ENCODE data around the gene SPRR2A.

SPRR2A gene

GRCh38 chr1:153057375-153057774 is at the start of gene SPRR2A:
Gene SPRR2A, minus strand, starts transcription at chr1:153057512. Its CDS starts 777 bp downstream, at chr1:153056735.
- TF ChIP-seq ZNF274 (IDR thresholded peaks at IDR 0.05; ENCODE audit: low read depth, low read length) (no peak), SUZ12 (IDR thresholded peaks at IDR 0.05; ENCODE audit: extremely low read depth, insufficient read depth, insufficient read length) (no peak), YY1 (IDR thresholded peaks at IDR 0.05; ENCODE audit: insufficient read depth, insufficient read length) (no peak)
- H3K4me1 ChIP-seq (ENCODE audit: insufficient read depth, insufficient read length), result no peaks in the 10 kb centered on the region
- DNase-seq (ENCODE audit: low read depth, low spot score), result no peak
- no peak within 1 kb of the TSS for H3K9ac ChIP-seq (ENCODE audit: insufficient read length, low read depth)
- H3K27me3 ChIP-seq (ENCODE audit: insufficient read depth, insufficient read length), result no peaks in the 10 kb centered on the region
- no peak within 1 kb of the TSS for H3K4me3 ChIP-seq (ENCODE audit: insufficient read length, low read depth)
- no peaks in the 10 kb centered on the region for H3K36me3 ChIP-seq (ENCODE audit: insufficient read depth, insufficient read length, low read length)
- H3K9me3 ChIP-seq (ENCODE audit: insufficient read depth, low read length), result no peaks in the 10 kb centered on the region

- no peak for DNase-seq (ENCODE audit: low read depth, low spot score)
- no peaks in the 10 kb centered on the region for H3K36me3 ChIP-seq (ENCODE audit: insufficient read depth, insufficient read length, low read length)
- no peak overlapping the region for H3K9ac ChIP-seq (ENCODE audit: insufficient read length, low read depth)
- H3K9me3 ChIP-seq (ENCODE audit: insufficient read depth, low read length), result no peaks in the 10 kb centered on the region
- no peaks in the 10 kb centered on the region for H3K27me3 ChIP-seq (ENCODE audit: insufficient read depth, insufficient read length)
- H3K4me3 ChIP-seq (ENCODE audit: insufficient read length, low read depth), result no peak overlapping the region
- H3K4me1 ChIP-seq (ENCODE audit: insufficient read depth, insufficient read length), result no peaks in the 10 kb centered on the region
- no peak for TF ChIP-seq YY1 (IDR thresholded peaks at IDR 0.05; ENCODE audit: insufficient read depth, insufficient read length)
- TF ChIP-seq SUZ12 (IDR thresholded peaks at IDR 0.05; ENCODE audit: extremely low read depth, insufficient read depth, insufficient read length), result no peak
- TF ChIP-seq ZNF274 (IDR thresholded peaks at IDR 0.05; ENCODE audit: low read depth, low read length), result no peak
Observed at GRCh38 chr1:153100245-153100644, 42.9 kb upstream of the SPRR2A start.

GRCh38 chr1:153099461-153100045 is 42.2 kb upstream of the SPRR2A start:
- H3K27me3 ChIP-seq (ENCODE audit: insufficient read depth, insufficient read length), result no peaks in the 10 kb centered on the region
- no peak for TF ChIP-seq YY1 (IDR thresholded peaks at IDR 0.05; ENCODE audit: insufficient read depth, insufficient read length)
- no peak for TF ChIP-seq ZNF274 (IDR thresholded peaks at IDR 0.05; ENCODE audit: low read depth, low read length)
- no peak for TF ChIP-seq SUZ12 (IDR thresholded peaks at IDR 0.05; ENCODE audit: extremely low read depth, insufficient read depth, insufficient read length)
- no peak overlapping the region for H3K9ac ChIP-seq (ENCODE audit: insufficient read length, low read depth)
- no peaks in the 10 kb centered on the region for H3K36me3 ChIP-seq (ENCODE audit: insufficient read depth, insufficient read length, low read length)
- no peaks in the 10 kb centered on the region for H3K9me3 ChIP-seq (ENCODE audit: insufficient read depth, low read length)
- H3K4me3 ChIP-seq (ENCODE audit: insufficient read length, low read depth), result no peak overlapping the region
- no peak for DNase-seq (ENCODE audit: low read depth, low spot score)
- H3K4me1 ChIP-seq (ENCODE audit: insufficient read depth, insufficient read length), result no peaks in the 10 kb centered on the region

GRCh38 chr1:153095764-153096163 is 38.5 kb upstream of the SPRR2A start:
- Histone ChIP-seq H3K9me3 (ENCODE audit: insufficient read depth, low read length) (no peaks in the 10 kb centered on the region), H3K27me3 (ENCODE audit: insufficient read depth, insufficient read length) (no peaks in the 10 kb centered on the region), H3K9ac (ENCODE audit: insufficient read length, low read depth) (no peak overlapping the region), H3K36me3 (ENCODE audit: insufficient read depth, insufficient read length, low read length) (no peaks in the 10 kb centered on the region), H3K4me3 (ENCODE audit: insufficient read length, low read depth) (no peak overlapping the region), H3K4me1 (ENCODE audit: insufficient read depth, insufficient read length) (no peaks in the 10 kb centered on the region)
- TF ChIP-seq YY1 (IDR thresholded peaks at IDR 0.05; ENCODE audit: insufficient read depth, insufficient read length), result no peak
- no peak for TF ChIP-seq ZNF274 (IDR thresholded peaks at IDR 0.05; ENCODE audit: low read depth, low read length)
- TF ChIP-seq SUZ12 (IDR thresholded peaks at IDR 0.05; ENCODE audit: extremely low read depth, insufficient read depth, insufficient read length), result no peak
- DNase-seq (ENCODE audit: low read depth, low spot score), result no peak

- Histone ChIP-seq H3K27me3 (ENCODE audit: insufficient read depth, insufficient read length) (no peaks in the 10 kb centered on the region), H3K9ac (ENCODE audit: insufficient read length, low read depth) (no peak within 1 kb of the TSS), H3K36me3 (ENCODE audit: insufficient read depth, insufficient read length, low read length) (no peaks in the 10 kb centered on the region), H3K9me3 (ENCODE audit: insufficient read depth, low read length) (no peaks in the 10 kb centered on the region), H3K4me3 (ENCODE audit: insufficient read length, low read depth) (no peak within 1 kb of the TSS), H3K4me1 (ENCODE audit: insufficient read depth, insufficient read length) (no peaks in the 10 kb centered on the region)
- TF ChIP-seq YY1 (IDR thresholded peaks at IDR 0.05; ENCODE audit: insufficient read depth, insufficient read length) (no peak), ZNF274 (IDR thresholded peaks at IDR 0.05; ENCODE audit: low read depth, low read length) (no peak), SUZ12 (IDR thresholded peaks at IDR 0.05; ENCODE audit: extremely low read depth, insufficient read depth, insufficient read length) (no peak)
- no peak for DNase-seq (ENCODE audit: low read depth, low spot score)
Observed at GRCh38 chr1:153094426-153094825, 37.1 kb upstream of the SPRR2A start, which contains the start of gene SPRR2E. Gene SPRR2E, minus strand, starts transcription at chr1:153094526. Its CDS starts 775 bp downstream, at chr1:153093751.

- Histone ChIP-seq H3K36me3 (ENCODE audit: insufficient read depth, insufficient read length, low read length) (no peaks in the 10 kb centered on the region), H3K9me3 (ENCODE audit: insufficient read depth, low read length) (no peaks in the 10 kb centered on the region), H3K4me3 (ENCODE audit: insufficient read length, low read depth) (no peak overlapping the region), H3K4me1 (ENCODE audit: insufficient read depth, insufficient read length) (no peaks in the 10 kb centered on the region), H3K9ac (ENCODE audit: insufficient read length, low read depth) (no peak overlapping the region), H3K27me3 (ENCODE audit: insufficient read depth, insufficient read length) (no peaks in the 10 kb centered on the region)
- TF ChIP-seq SUZ12 (IDR thresholded peaks at IDR 0.05; ENCODE audit: extremely low read depth, insufficient read depth, insufficient read length) (no peak), YY1 (IDR thresholded peaks at IDR 0.05; ENCODE audit: insufficient read depth, insufficient read length) (no peak), ZNF274 (IDR thresholded peaks at IDR 0.05; ENCODE audit: low read depth, low read length) (no peak)
- no peak for DNase-seq (ENCODE audit: low read depth, low spot score)
Observed at GRCh38 chr1:153087652-153088051, 30.3 kb upstream of the SPRR2A start.

GRCh38 chr1:153081736-153082135 is 24.4 kb upstream of the SPRR2A start:
- no peaks in the 10 kb centered on the region for H3K36me3 ChIP-seq (ENCODE audit: insufficient read depth, insufficient read length, low read length)
- H3K4me3 ChIP-seq (ENCODE audit: insufficient read length, low read depth), result no peak overlapping the region
- H3K9ac ChIP-seq (ENCODE audit: insufficient read length, low read depth), result no peak overlapping the region
- no peaks in the 10 kb centered on the region for H3K9me3 ChIP-seq (ENCODE audit: insufficient read depth, low read length)
- DNase-seq (ENCODE audit: low read depth, low spot score), result no peak
- TF ChIP-seq SUZ12 (IDR thresholded peaks at IDR 0.05; ENCODE audit: extremely low read depth, insufficient read depth, insufficient read length), result no peak
- H3K4me1 ChIP-seq (ENCODE audit: insufficient read depth, insufficient read length), result no peaks in the 10 kb centered on the region
- no peaks in the 10 kb centered on the region for H3K27me3 ChIP-seq (ENCODE audit: insufficient read depth, insufficient read length)

Data from NT2/D1 (cell line).